ENCODE results near the gene ZBTB7C. TPM values are rescaled to one million over a fixed set of nuclear protein-coding genes. Genes with fewer than 3 reads are reported as not detected.

Gene ZBTB7C
- total and polyA plus RNA-seq, 2 of the 4 experiments (the other 2 are of a cell fraction) = not detected

GRCh38 chr18:48051945-48052840 is 357.0 kb downstream of the ZBTB7C start:
- no peak overlapping the region for H3K9ac ChIP-seq (ENCODE audit: low read depth, low read length)
- no peaks in the 10 kb centered on the region for H3K36me3 ChIP-seq (ENCODE audit: control insufficient read depth, insufficient read depth, low read length)
- intact Hi-C loops (cut with micrococcal nuclease) (no loop called here), in situ Hi-C loops (cut with MboI; ENCODE audit: low sequenced_read_pairs) (no loop called here), dilution Hi-C loops (cut with HindIII; ENCODE audit: low sequenced_read_pairs, unreplicated experiment) (no loop called here)
- H3K23ac ChIP-seq (ENCODE audit: low read depth, low read length) = no peak overlapping the region
- H2AK5ac ChIP-seq (ENCODE audit: low read depth, low read length) = no peak overlapping the region
- no peaks in the 10 kb centered on the region for H3K79me1 ChIP-seq (ENCODE audit: low read depth in 1 of 2, low read length in 2 of 2)
- no peaks in the 10 kb centered on the region for H3K9me1 ChIP-seq (ENCODE audit: insufficient read depth, low read length)
- H3K18ac ChIP-seq (ENCODE audit: low read depth, low read length) = no peak overlapping the region
- H4K5ac ChIP-seq (ENCODE audit: low read depth, low read length) = no peak overlapping the region
- no peak overlapping the region for H3K14ac ChIP-seq (replicated peaks; ENCODE audit: low read depth, low read length)
- ATAC-seq (ENCODE audit: low read depth) (no peak), DNase-seq (no peak)
- H3K56ac ChIP-seq (ENCODE audit: extremely low read depth, insufficient read depth, low read length) = no peak overlapping the region
- no peak overlapping the region for H4K8ac ChIP-seq (ENCODE audit: low read depth in 2 of 2, low read length in 2 of 2)
- H2AFZ ChIP-seq (replicated peaks; ENCODE audit: low read length, poor library complexity) = no peak overlapping the region
- BruUV-seq (replicated peaks) = no TSS peak
- H2BK120ac ChIP-seq (ENCODE audit: low read depth, low read length) = no peak overlapping the region
- no peak overlapping the region for H4K91ac ChIP-seq (ENCODE audit: insufficient read depth, low read depth, low read length)
- no peak overlapping the region for H2AK9ac ChIP-seq (replicated peaks; ENCODE audit: low read depth, low read length, poor library complexity)
- H2BK5ac ChIP-seq (ENCODE audit: low read depth, low read length, poor library complexity, severe bottlenecking) = no peak overlapping the region
- H3K4me3 ChIP-seq (ENCODE audit: insufficient read depth, low read depth, low read length) = no peak overlapping the region
- no peak overlapping the region for H2BK15ac ChIP-seq (ENCODE audit: low read depth, low read length)
- no peak overlapping the region for H3K27ac ChIP-seq (ENCODE audit: insufficient read depth, low read length)
- no peak overlapping the region for H3K4ac ChIP-seq (ENCODE audit: low read depth, low read length)
- ChIA-PET CTCF (no interaction called here), POLR2A (ENCODE audit: unreplicated experiment) (no interaction called here)
- no peaks in the 10 kb centered on the region for H4K20me1 ChIP-seq (ENCODE audit: insufficient read depth, low read length)
- TF ChIP-seq SMC3 (IDR thresholded peaks at IDR 0.05; ENCODE audit: low read depth, low read length) (no peak), CTCF (conservative IDR thresholded peaks at IDR 0.05; ENCODE audit: low read depth, low read length) (no peak), USF2 (IDR thresholded peaks at IDR 0.05; ENCODE audit: low read depth, low read length) (no peak), BHLHE40 (IDR thresholded peaks at IDR 0.05; ENCODE audit: low read depth, low read length) (no peak), ELK1 (IDR thresholded peaks at IDR 0.05; ENCODE audit: borderline replicate concordance, low read depth, low read length) (no peak), MXI1 (IDR thresholded peaks at IDR 0.05; ENCODE audit: borderline replicate concordance, low read depth, low read length) (no peak), CEBPB (IDR thresholded peaks at IDR 0.05; ENCODE audit: low read depth, low read length) (no peak), MAZ (IDR thresholded peaks at IDR 0.05; ENCODE audit: borderline replicate concordance, low read depth, low read length) (no peak), RAD21 (IDR thresholded peaks at IDR 0.05; ENCODE audit: low read length) (no peak), MAFK (IDR thresholded peaks at IDR 0.05; ENCODE audit: low read depth, low read length) (no peak), FOS (IDR thresholded peaks at IDR 0.05; ENCODE audit: low read depth, low read length) (no peak), POLR2A (IDR thresholded peaks at IDR 0.05; ENCODE audit: low read depth, low read length) (no peak), RCOR1 (IDR thresholded peaks at IDR 0.05; ENCODE audit: insufficient replicate concordance, low read length) (no peak), CHD1 (IDR thresholded peaks at IDR 0.05; ENCODE audit: low read depth, low read length) (no peak)
- H3K9me3 ChIP-seq (ENCODE audit: control insufficient read depth, insufficient read depth, low read length) = no peaks in the 10 kb centered on the region
- WGBS, 2 experiments (ENCODE audit: extremely low coverage in 2 of 2, insufficient read length in 1 of 2) = no CpG with 5 or more reads among the region's 8 CpGs
- no peak overlapping the region for H3K4me2 ChIP-seq (ENCODE audit: low read depth, low read length)
- no peak overlapping the region for H2BK20ac ChIP-seq (ENCODE audit: low read depth, low read length)
- H3K4me1 ChIP-seq (ENCODE audit: control insufficient read depth, insufficient read depth, low read length) = no peaks in the 10 kb centered on the region
- peaks cover 9% of the 10 kb centered on the region for H3K27me3 ChIP-seq (ENCODE audit: control insufficient read depth, insufficient read depth, low read length)
